Measurements from ENCODE around the gene CHAT. TPM values are rescaled to one million over a fixed set of nuclear protein-coding genes. Genes with fewer than 3 reads are reported as not detected.

The CHAT gene
- polyA plus RNA-seq, 4 donors: not detected

GRCh38 chr10:49627644-49628247 is 13.9 kb downstream of the CHAT start:
- no peak for DNase-seq (ENCODE audit: low read depth in 4 of 4, low spot score in 3 of 4)

GRCh38 chr10:49628599-49628998 is 14.8 kb downstream of the CHAT start:
- DNase-seq (ENCODE audit: low read depth in 4 of 4, low spot score in 3 of 4): no peak

- DNase-seq (ENCODE audit: low read depth in 4 of 4, low spot score in 3 of 4): no peak
These were observed 15.6 kb downstream of the CHAT start for GRCh38 chr10:49629431-49629881.

- no peak for DNase-seq (ENCODE audit: low read depth in 4 of 4, low spot score in 3 of 4)
These were observed 18.1 kb downstream of the CHAT start for GRCh38 chr10:49631975-49632374.

GRCh38 chr10:49632406-49633317 is 18.8 kb downstream of the CHAT start:
- no peak for DNase-seq (ENCODE audit: low read depth in 4 of 4, low spot score in 3 of 4)

- no peak for DNase-seq (ENCODE audit: low read depth in 4 of 4, low spot score in 3 of 4)
These were observed 19.7 kb downstream of the CHAT start for GRCh38 chr10:49633327-49634068.

GRCh38 chr10:49634069-49634660 is 20.3 kb downstream of the CHAT start:
- DNase-seq (ENCODE audit: low read depth in 4 of 4, low spot score in 3 of 4): no peak

- DNase-seq (ENCODE audit: low read depth in 4 of 4, low spot score in 3 of 4): no peak
These were observed 28.5 kb downstream of the CHAT start for GRCh38 chr10:49642311-49642710.

GRCh38 chr10:49643241-49644034 is 29.6 kb downstream of the CHAT start:
- DNase-seq (ENCODE audit: low read depth in 4 of 4, low spot score in 3 of 4): no peak

- DNase-seq (ENCODE audit: low read depth in 4 of 4, low spot score in 3 of 4): no peak
These were observed 30.3 kb downstream of the CHAT start for GRCh38 chr10:49644035-49644646.

- no peak for DNase-seq (ENCODE audit: low read depth in 4 of 4, low spot score in 3 of 4)
These were observed 31.6 kb downstream of the CHAT start for GRCh38 chr10:49645417-49645816.

GRCh38 chr10:49645871-49646870 is 32.3 kb downstream of the CHAT start:
- DNase-seq (ENCODE audit: low read depth in 4 of 4, low spot score in 3 of 4): no peak

- no peak for DNase-seq (ENCODE audit: low read depth in 4 of 4, low spot score in 3 of 4)
These were observed 33.7 kb downstream of the CHAT start for GRCh38 chr10:49647554-49647953.

GRCh38 chr10:49647985-49648795 is 34.4 kb downstream of the CHAT start:
- DNase-seq (ENCODE audit: low read depth in 4 of 4, low spot score in 3 of 4): no peak

- no peak for DNase-seq (ENCODE audit: low read depth in 4 of 4, low spot score in 3 of 4)
These were observed 35.5 kb downstream of the CHAT start for GRCh38 chr10:49649294-49649693.

GRCh38 chr10:49649936-49650723 is 36.3 kb downstream of the CHAT start:
- no peak for DNase-seq (ENCODE audit: low read depth in 4 of 4, low spot score in 3 of 4)

- DNase-seq (ENCODE audit: low read depth in 4 of 4, low spot score in 3 of 4): no peak
These were observed 36.8 kb downstream of the CHAT start for GRCh38 chr10:49650724-49651034.
